DOHH2 (cell line): Measurements from ENCODE around the gene MED12.

Source experiments
- EZH2phosphoT487 ChIP-seq: fragments of 200-600 bp; sonication (generic); IDR thresholded peaks from 2 replicates; pipeline ENCODE4 v1.6.1; 2017; ENCODE audit warnings: borderline replicate concordance, mild to moderate bottlenecking, antibody characterized with exemption, low read length, moderate library complexity, mixed read lengths
- TF ChIP-seq, protein P1 (sequence below): fragments of 200-600 bp; sonication (generic); IDR thresholded peaks from one replicate; pipeline ENCODE4 v1.5.1; 2014; ENCODE audit warnings: antibody characterized with exemption, mild to moderate bottlenecking, low read depth, low read length; ENCODE audit not compliant: poor library complexity, severe bottlenecking

DNA sequence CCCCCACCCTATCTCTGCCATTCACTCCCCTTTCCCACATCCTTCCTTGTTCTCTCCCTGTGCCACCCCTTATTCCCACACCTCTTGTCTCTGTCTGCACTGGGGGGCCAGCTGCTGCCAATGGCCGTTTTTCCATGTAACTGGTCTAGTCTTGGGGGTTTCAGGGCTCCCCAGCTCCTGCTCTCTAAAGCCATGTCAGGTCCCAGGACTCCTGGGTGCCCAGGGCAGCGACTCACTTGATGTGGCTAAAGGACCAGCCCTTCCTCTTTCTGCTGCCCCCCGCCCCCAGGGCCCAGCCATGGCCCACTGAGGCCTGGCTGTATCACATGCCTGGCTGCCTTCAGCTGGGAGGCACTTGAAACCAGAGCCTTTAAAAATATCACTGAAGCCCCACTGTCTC, 36.2 kb downstream of the MED12 start:
- TF ChIP-seq, protein P1, sequence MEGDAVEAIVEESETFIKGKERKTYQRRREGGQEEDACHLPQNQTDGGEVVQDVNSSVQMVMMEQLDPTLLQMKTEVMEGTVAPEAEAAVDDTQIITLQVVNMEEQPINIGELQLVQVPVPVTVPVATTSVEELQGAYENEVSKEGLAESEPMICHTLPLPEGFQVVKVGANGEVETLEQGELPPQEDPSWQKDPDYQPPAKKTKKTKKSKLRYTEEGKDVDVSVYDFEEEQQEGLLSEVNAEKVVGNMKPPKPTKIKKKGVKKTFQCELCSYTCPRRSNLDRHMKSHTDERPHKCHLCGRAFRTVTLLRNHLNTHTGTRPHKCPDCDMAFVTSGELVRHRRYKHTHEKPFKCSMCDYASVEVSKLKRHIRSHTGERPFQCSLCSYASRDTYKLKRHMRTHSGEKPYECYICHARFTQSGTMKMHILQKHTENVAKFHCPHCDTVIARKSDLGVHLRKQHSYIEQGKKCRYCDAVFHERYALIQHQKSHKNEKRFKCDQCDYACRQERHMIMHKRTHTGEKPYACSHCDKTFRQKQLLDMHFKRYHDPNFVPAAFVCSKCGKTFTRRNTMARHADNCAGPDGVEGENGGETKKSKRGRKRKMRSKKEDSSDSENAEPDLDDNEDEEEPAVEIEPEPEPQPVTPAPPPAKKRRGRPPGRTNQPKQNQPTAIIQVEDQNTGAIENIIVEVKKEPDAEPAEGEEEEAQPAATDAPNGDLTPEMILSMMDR: no peak
- no peak for TF ChIP-seq EZH2phosphoT487
